ENCODE results near the gene PCARE.

The PCARE gene

DNA sequence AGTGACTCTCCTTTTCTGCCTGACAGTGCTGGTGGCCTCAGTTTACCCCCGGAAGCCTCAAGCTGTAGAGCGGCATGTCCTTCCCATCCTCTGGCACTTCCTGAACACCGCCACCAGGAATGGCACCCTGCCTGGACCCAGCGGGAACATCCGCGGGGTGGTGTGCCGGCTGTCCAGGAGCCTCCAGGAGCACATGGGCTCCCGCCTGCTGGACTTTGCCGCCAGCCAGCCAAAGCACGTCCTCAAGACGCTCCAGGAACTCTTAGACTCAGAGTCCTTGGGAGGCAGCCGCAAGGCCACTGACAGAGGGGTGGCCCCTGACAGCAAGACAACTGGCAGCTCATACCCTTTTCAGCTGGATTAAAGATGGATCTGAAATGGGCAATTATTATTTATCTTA is 22.6 kb downstream of the PCARE start:
- ChIA-PET POLR2A (no interaction called here), CTCF (interaction anchor here (1.0 kb wide), 1 partner anchor 93 kb away, joined by 3 read pairs; no protein-coding TSS in a partner anchor)
- Histone ChIP-seq H3K27ac (ENCODE audit: extremely low read depth, low read depth, low read length) (no peak overlapping the region), H3K9me3 (ENCODE audit: control insufficient read depth, insufficient read depth, low read depth, low read length) (no peaks in the 10 kb centered on the region), H3K4me3 (ENCODE audit: low read depth, low read length) (no peak overlapping the region), H3K4me1 (ENCODE audit: control insufficient read depth, insufficient read depth, low read length) (no peaks in the 10 kb centered on the region), H3K36me3 (ENCODE audit: control insufficient read depth in 2 of 2, insufficient read depth in 1 of 2, low read length in 2 of 2) (no peaks in the 10 kb centered on the region)
- TF ChIP-seq, protein P1, sequence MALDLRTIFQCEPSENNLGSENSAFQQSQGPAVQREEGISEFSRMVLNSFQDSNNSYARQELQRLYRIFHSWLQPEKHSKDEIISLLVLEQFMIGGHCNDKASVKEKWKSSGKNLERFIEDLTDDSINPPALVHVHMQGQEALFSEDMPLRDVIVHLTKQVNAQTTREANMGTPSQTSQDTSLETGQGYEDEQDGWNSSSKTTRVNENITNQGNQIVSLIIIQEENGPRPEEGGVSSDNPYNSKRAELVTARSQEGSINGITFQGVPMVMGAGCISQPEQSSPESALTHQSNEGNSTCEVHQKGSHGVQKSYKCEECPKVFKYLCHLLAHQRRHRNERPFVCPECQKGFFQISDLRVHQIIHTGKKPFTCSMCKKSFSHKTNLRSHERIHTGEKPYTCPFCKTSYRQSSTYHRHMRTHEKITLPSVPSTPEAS (tag by site-specific recombination; IDR thresholded peaks at IDR 0.05): no peak
- TF ChIP-seq, protein P2, sequence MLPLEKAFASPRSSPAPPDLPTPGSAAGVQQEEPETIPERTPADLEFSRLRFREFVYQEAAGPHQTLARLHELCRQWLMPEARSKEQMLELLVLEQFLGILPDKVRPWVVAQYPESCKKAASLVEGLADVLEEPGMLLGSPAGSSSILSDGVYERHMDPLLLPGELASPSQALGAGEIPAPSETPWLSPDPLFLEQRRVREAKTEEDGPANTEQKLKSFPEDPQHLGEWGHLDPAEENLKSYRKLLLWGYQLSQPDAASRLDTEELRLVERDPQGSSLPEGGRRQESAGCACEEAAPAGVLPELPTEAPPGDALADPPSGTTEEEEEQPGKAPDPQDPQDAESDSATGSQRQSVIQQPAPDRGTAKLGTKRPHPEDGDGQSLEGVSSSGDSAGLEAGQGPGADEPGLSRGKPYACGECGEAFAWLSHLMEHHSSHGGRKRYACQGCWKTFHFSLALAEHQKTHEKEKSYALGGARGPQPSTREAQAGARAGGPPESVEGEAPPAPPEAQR (tag by site-specific recombination; IDR thresholded peaks at IDR 0.05): no peak
- TF ChIP-seq ZNF202 (tag by site-specific recombination; IDR thresholded peaks at IDR 0.05; ENCODE audit: borderline replicate concordance): no peak
- TF ChIP-seq ZNF654 (tag by site-specific recombination; IDR thresholded peaks at IDR 0.05; ENCODE audit: low read depth): no peak
- TF ChIP-seq ZNF747 (tag by site-specific recombination; IDR thresholded peaks at IDR 0.05): no peak
- TF ChIP-seq ZNF133 (tag by site-specific recombination; IDR thresholded peaks at IDR 0.05): no peak
- no peak for TF ChIP-seq BCL11B (tag by site-specific recombination; IDR thresholded peaks at IDR 0.05; ENCODE audit: low read depth)
- TF ChIP-seq ZBTB7A (tag by site-specific recombination; IDR thresholded peaks at IDR 0.05; ENCODE audit: low read depth): no peak
- TF ChIP-seq ZFP37 (tag by site-specific recombination; IDR thresholded peaks at IDR 0.05): no peak
- TF ChIP-seq HOXA7 (CRISPR knock-in tag; IDR thresholded peaks at IDR 0.05; ENCODE audit: borderline replicate concordance): no peak
- TF ChIP-seq, protein P3, sequence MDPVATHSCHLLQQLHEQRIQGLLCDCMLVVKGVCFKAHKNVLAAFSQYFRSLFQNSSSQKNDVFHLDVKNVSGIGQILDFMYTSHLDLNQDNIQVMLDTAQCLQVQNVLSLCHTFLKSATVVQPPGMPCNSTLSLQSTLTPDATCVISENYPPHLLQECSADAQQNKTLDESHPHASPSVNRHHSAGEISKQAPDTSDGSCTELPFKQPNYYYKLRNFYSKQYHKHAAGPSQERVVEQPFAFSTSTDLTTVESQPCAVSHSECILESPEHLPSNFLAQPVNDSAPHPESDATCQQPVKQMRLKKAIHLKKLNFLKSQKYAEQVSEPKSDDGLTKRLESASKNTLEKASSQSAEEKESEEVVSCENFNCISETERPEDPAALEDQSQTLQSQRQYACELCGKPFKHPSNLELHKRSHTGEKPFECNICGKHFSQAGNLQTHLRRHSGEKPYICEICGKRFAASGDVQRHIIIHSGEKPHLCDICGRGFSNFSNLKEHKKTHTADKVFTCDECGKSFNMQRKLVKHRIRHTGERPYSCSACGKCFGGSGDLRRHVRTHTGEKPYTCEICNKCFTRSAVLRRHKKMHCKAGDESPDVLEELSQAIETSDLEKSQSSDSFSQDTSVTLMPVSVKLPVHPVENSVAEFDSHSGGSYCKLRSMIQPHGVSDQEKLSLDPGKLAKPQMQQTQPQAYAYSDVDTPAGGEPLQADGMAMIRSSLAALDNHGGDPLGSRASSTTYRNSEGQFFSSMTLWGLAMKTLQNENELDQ (tag by site-specific recombination; IDR thresholded peaks at IDR 0.05; ENCODE audit: low read depth): no peak
- TF ChIP-seq GFI1B (tag by site-specific recombination; IDR thresholded peaks at IDR 0.05): no peak
- no peak for TF ChIP-seq SP7 (tag by site-specific recombination; IDR thresholded peaks at IDR 0.05)
- TF ChIP-seq ZNF114 (tag by site-specific recombination; IDR thresholded peaks at IDR 0.05): no peak
- TF ChIP-seq, protein P4, sequence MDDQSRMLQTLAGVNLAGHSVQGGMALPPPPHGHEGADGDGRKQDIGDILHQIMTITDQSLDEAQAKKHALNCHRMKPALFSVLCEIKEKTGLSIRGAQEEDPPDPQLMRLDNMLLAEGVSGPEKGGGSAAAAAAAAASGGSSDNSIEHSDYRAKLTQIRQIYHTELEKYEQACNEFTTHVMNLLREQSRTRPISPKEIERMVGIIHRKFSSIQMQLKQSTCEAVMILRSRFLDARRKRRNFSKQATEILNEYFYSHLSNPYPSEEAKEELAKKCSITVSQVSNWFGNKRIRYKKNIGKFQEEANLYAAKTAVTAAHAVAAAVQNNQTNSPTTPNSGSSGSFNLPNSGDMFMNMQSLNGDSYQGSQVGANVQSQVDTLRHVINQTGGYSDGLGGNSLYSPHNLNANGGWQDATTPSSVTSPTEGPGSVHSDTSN (CRISPR knock-in tag; IDR thresholded peaks at IDR 0.05): no peak
- TF ChIP-seq ZNF426 (tag by site-specific recombination; IDR thresholded peaks at IDR 0.05): no peak
- TF ChIP-seq, protein P5, sequence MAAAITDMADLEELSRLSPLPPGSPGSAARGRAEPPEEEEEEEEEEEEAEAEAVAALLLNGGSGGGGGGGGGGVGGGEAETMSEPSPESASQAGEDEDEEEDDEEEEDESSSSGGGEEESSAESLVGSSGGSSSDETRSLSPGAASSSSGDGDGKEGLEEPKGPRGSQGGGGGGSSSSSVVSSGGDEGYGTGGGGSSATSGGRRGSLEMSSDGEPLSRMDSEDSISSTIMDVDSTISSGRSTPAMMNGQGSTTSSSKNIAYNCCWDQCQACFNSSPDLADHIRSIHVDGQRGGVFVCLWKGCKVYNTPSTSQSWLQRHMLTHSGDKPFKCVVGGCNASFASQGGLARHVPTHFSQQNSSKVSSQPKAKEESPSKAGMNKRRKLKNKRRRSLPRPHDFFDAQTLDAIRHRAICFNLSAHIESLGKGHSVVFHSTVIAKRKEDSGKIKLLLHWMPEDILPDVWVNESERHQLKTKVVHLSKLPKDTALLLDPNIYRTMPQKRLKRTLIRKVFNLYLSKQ (tag by site-specific recombination; IDR thresholded peaks at IDR 0.05; ENCODE audit: borderline replicate concordance): no peak
- TF ChIP-seq ZNF266 (tag by site-specific recombination; IDR thresholded peaks at IDR 0.05; ENCODE audit: low read depth): no peak
- TF ChIP-seq ZNF423 (tag by site-specific recombination; IDR thresholded peaks at IDR 0.05): no peak

Data from HEK293 (cell line).